Loucy (cell line): Measurements from ENCODE around the gene EPB41.
"Not testable (repeated sequence)": the region's sequence is repeated elsewhere in the genome, so short reads cannot be mapped to it uniquely, and the experiment has no call there.

Experiments
- H2AFZ ChIP-seq: fragments of 200-600 bp; sonication (generic); 2 replicates; pipeline ENCODE4 v1.6.0; 2016; ENCODE audit warnings: antibody characterized with exemption, mild to moderate bottlenecking, low read length, moderate library complexity
- H3F3A ChIP-seq: fragments of 200-600 bp; 2 replicates; pipeline ENCODE4 v1.6.0; 2016; ENCODE audit warnings: antibody characterized with exemption, low read depth, mild to moderate bottlenecking
- H3K27me3 ChIP-seq: fragments of 200-600 bp; sonication (generic); 2 replicates; pipeline ENCODE4 v1.6.1; 2014; ENCODE audit warnings: low read length, mild to moderate bottlenecking; ENCODE audit not compliant: insufficient read depth, poor library complexity, severe bottlenecking
- H3K36me3 ChIP-seq: fragments of 200-600 bp; sonication (generic); 2 replicates; pipeline ENCODE4 v1.6.1; 2016; ENCODE audit warnings: low read length; ENCODE audit not compliant: insufficient read depth
- H3K4me1 ChIP-seq: fragments of 200-600 bp; sonication (generic); 2 replicates; pipeline ENCODE4 v1.5.1; 2014; ENCODE audit warnings: low read length, mild to moderate bottlenecking; ENCODE audit not compliant: insufficient read depth, poor library complexity, severe bottlenecking
- H3K4me2 ChIP-seq: fragments of 200-600 bp; sonication (generic); 2 replicates; pipeline ENCODE4 v1.6.0; 2014; ENCODE audit warnings: antibody characterized with exemption, low read length, low read depth, mild to moderate bottlenecking; ENCODE audit not compliant: poor library complexity, severe bottlenecking
- H3K4me3 ChIP-seq: fragments of 200-600 bp; sonication (generic); 2 replicates; pipeline ENCODE4 v1.5.1; 2014; ENCODE audit warnings: low read length, mild to moderate bottlenecking, mixed read lengths; ENCODE audit not compliant: poor library complexity, severe bottlenecking
- H3K79me2 ChIP-seq: fragments of 200-600 bp; sonication (generic); 2 replicates; pipeline ENCODE4 v1.6.1; 2014; ENCODE audit warnings: low read length; ENCODE audit not compliant: insufficient read depth
- H3K9ac ChIP-seq: fragments of 200-600 bp; sonication (generic); 2 replicates; pipeline ENCODE4 v1.6.0; 2014; ENCODE audit warnings: mild to moderate bottlenecking, low read depth, low read length, moderate library complexity; ENCODE audit not compliant: poor library complexity, severe bottlenecking
- H3K9me2 ChIP-seq: fragments of 200-600 bp; sonication (generic); replicated peaks from 2 replicates; pipeline ENCODE4 v1.6.1; 2016; ENCODE audit warnings: low read depth, low read length, mixed read lengths
- H3K9me3 ChIP-seq: fragments of 200-600 bp; sonication (generic); 2 replicates; pipeline ENCODE4 v1.6.1; 2014; ENCODE audit warnings: mild to moderate bottlenecking, antibody characterized with exemption, low read length, low read depth; ENCODE audit not compliant: insufficient read depth
- H4K20me1 ChIP-seq: fragments of 200-600 bp; sonication (generic); 2 replicates; pipeline ENCODE4 v1.6.0; 2014; ENCODE audit warnings: antibody characterized with exemption, low read length, mild to moderate bottlenecking; ENCODE audit not compliant: insufficient read depth, poor library complexity, severe bottlenecking
- CTCF ChIP-seq: fragments of 200-600 bp; sonication (generic); conservative IDR thresholded peaks from 2 replicates; pipeline ENCODE4 v1.5.1; 2014; ENCODE audit warnings: mild to moderate bottlenecking, antibody characterized with exemption, low read length
- EZH2phosphoT487 ChIP-seq: fragments of 200-600 bp; IDR thresholded peaks from 2 replicates; pipeline ENCODE4 v1.6.1; 2018; ENCODE audit warnings: antibody characterized with exemption, mild to moderate bottlenecking, moderate library complexity, borderline replicate concordance

Gene EPB41

DNA sequence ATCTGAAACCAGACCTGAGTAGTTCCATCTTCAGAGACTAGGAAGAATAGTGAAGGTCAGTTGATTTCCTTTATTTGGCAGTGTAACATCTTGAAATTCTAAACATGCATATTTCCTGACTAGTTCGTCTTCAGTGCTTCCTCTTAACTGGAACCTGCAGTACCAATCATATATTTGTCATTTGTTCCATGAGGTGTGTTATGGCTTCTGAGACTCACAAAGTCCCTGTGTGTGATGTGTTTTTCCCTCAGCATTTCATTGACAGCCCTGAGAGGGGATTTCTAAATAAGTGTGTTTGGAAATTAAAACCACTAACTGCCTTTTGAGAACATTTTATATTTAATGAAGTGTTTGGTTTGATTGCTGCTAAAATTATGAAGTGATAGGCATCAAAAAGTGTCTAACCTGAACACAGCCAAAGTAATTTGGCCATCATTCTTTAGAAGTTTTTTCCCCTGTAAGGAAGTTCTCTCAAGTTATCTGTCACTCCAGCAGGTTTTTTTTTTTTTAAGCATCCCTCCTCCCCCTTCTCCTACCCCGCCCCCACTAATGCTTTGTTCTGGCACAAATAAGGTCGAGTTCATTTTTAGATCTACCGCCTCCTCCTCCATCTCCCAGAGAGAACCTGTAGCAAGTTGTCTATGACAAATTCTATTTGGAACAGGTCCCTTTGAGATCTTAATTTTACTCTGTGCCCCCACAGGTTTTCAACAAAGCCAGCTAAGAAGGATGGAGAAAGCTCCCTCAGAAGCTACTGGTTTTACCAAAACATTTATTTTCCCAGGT is 148.0 kb downstream of the EPB41 start:
- Histone ChIP-seq H3K4me3 (no peak overlapping the region), H3K4me2 (no peak overlapping the region), H3K4me1 (no peaks in the 10 kb centered on the region), H3K9me2 (no peaks in the 10 kb centered on the region), H3K27me3 (no peaks in the 10 kb centered on the region), H3K36me3 (peaks cover 20% of the 10 kb centered on the region; the same call in 1 of the 2 replicates), H4K20me1 (no peaks in the 10 kb centered on the region), H2AFZ (no peak overlapping the region), H3F3A (no peaks in the 10 kb centered on the region), H3K9me3 (no peaks in the 10 kb centered on the region), H3K9ac (no peak overlapping the region), H3K79me2 (no peaks in the 10 kb centered on the region)
- no peak for TF ChIP-seq CTCF
- TF ChIP-seq EZH2phosphoT487 = no peak

DNA sequence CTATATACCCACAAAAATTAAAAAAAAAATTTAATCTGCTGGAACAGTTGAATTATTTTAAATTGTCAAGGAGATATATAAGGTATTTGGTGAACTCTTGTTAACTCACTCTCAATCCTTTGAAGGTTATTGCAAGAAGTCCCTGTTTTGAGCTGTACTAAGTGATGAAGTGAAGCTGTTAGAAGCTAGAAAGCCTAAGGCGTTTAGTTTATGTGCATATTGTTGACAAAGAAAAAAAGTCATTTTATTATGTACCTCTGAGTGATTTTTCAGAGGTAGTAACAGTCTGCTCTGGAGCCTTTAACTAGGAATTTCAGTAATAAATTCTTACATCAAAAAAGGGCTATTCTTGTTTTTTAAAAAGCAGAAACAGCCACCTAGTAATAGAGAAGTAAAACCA is 149.7 kb downstream of the EPB41 start:
- no peaks in the 10 kb centered on the region for H3K9me2 ChIP-seq
- peaks cover 14% of the 10 kb centered on the region; the same call in 1 of the 2 replicates for H3K36me3 ChIP-seq
- H2AFZ ChIP-seq = no peak overlapping the region
- no peaks in the 10 kb centered on the region for H3K79me2 ChIP-seq
- no peak overlapping the region for H3K4me2 ChIP-seq
- H3F3A ChIP-seq = no peaks in the 10 kb centered on the region
- H3K9ac ChIP-seq = no peak overlapping the region
- H4K20me1 ChIP-seq = no peaks in the 10 kb centered on the region
- TF ChIP-seq EZH2phosphoT487 (no peak), CTCF (no peak)
- no peaks in the 10 kb centered on the region for H3K9me3 ChIP-seq
- H3K4me3 ChIP-seq = no peak overlapping the region
- H3K27me3 ChIP-seq = no peaks in the 10 kb centered on the region
- H3K4me1 ChIP-seq = no peaks in the 10 kb centered on the region

- no peaks in the 10 kb centered on the region for H4K20me1 ChIP-seq
- H3K9me3 ChIP-seq = no peaks in the 10 kb centered on the region
- H3K79me2 ChIP-seq = no peaks in the 10 kb centered on the region
- H3K4me1 ChIP-seq = no peaks in the 10 kb centered on the region
- H3K4me2 ChIP-seq = no peak overlapping the region
- no peaks in the 10 kb centered on the region for H3F3A ChIP-seq
- H3K9me2 ChIP-seq = no peaks in the 10 kb centered on the region
- H3K9ac ChIP-seq = no peak overlapping the region
- peaks cover 4% of the 10 kb centered on the region; the same call in 1 of the 2 replicates for H3K36me3 ChIP-seq
- no peaks in the 10 kb centered on the region for H3K27me3 ChIP-seq
- no peak overlapping the region for H3K4me3 ChIP-seq
- no peak overlapping the region for H2AFZ ChIP-seq
- no peak for TF ChIP-seq EZH2phosphoT487
- no peak for TF ChIP-seq CTCF
These were observed 162.8 kb downstream of the EPB41 start for GRCh38 chr1:29077155-29077554.

DNA sequence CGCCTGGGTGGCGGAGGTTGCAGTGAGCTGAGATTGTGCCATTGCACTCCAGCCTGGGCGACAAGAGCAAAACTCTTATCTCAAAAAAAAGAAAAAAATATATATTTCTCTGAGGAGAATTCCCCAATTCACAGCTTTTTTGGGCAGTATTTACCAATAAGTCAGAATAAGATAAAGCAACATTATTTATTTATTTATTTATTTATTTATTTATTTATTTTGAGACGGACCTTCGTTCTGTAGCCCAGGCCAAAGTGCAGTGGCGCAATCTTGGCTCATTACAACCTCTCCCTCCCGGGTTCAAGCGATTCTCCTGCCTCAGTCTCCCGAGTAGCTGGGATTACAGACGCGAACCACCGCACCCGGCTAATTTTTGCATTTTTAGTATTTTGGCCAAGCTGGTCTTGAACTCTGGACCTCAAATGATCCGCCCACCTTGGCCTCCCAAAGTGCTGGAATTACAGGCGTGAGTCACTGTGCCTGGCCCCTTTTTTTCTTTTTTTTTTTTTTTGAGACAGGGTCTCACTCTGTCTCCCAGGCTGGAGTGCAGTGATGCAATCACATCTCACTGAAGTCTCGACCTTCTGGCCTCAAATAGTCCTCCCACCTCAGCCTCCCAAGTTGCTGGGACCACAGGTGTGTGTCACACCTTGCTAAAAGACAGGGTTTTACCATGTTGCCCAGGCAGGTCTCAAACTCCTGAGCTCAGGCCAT is 165.7 kb downstream of the EPB41 start:
- H3K9me3 ChIP-seq, H3K36me3 ChIP-seq, H3K9ac ChIP-seq, H3K27me3 ChIP-seq, H3K4me1 ChIP-seq, H3K79me2 ChIP-seq, H3F3A ChIP-seq, H3K4me2 ChIP-seq, H3K9me2 ChIP-seq, H4K20me1 ChIP-seq, H3K4me3 ChIP-seq, H2AFZ ChIP-seq: not testable (repeated sequence)
